ENCODE data around the gene SOWAHA. TPM values are rescaled to one million over a fixed set of nuclear protein-coding genes. Genes with fewer than 3 reads are reported as not detected.

Gene SOWAHA
- total and polyA plus RNA-seq, 2 of the 8 experiments (the other 6 are each of a cell fraction or from before 2014, with no cell fraction given), result 0.09 to 0.11 TPM

DNA sequence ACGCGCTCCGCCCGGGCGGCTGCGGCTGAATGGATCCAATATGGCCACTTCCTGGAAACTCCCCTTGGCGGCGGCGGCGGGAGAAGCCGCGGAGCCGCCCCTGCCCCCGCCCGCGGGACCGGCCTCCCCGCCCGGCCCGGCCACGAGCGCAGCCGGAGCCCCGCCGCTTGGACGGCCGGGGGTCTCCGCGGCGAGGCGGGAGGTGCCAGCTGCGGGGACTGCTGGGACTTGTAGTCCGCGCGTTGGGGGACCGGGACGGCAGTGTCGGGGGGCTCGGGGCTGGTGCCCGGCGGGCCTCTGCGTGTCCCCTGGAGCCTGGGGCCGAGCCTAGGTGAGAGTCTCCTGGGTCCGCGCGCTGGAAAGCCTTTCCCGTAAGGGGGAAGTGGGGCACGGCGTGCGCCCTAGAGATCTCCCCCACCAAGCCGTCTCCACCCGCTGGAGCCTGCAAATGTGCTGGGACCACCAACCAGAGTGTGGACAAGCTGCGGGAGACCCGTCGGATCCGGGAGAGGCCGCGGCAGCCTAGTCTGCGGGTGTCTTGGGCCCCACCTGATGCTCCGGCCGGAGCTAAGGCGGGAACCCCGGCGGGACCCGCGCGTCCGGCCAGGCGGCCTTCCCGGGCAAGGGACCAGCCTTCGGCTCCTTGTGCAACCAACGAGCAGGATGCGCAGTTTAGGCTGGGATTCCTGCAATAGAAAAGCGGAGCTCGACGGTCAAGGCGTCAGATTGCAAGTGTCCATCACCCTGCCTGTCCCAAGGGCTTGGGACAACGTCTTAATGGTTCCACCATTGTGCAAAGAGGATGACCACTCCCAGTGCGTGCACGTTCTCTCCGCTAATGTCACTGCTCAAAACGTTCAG is 35.7 kb upstream of the SOWAHA start, which contains the start of gene SEPTIN8 (continued):
- TF ChIP-seq, protein P1, sequence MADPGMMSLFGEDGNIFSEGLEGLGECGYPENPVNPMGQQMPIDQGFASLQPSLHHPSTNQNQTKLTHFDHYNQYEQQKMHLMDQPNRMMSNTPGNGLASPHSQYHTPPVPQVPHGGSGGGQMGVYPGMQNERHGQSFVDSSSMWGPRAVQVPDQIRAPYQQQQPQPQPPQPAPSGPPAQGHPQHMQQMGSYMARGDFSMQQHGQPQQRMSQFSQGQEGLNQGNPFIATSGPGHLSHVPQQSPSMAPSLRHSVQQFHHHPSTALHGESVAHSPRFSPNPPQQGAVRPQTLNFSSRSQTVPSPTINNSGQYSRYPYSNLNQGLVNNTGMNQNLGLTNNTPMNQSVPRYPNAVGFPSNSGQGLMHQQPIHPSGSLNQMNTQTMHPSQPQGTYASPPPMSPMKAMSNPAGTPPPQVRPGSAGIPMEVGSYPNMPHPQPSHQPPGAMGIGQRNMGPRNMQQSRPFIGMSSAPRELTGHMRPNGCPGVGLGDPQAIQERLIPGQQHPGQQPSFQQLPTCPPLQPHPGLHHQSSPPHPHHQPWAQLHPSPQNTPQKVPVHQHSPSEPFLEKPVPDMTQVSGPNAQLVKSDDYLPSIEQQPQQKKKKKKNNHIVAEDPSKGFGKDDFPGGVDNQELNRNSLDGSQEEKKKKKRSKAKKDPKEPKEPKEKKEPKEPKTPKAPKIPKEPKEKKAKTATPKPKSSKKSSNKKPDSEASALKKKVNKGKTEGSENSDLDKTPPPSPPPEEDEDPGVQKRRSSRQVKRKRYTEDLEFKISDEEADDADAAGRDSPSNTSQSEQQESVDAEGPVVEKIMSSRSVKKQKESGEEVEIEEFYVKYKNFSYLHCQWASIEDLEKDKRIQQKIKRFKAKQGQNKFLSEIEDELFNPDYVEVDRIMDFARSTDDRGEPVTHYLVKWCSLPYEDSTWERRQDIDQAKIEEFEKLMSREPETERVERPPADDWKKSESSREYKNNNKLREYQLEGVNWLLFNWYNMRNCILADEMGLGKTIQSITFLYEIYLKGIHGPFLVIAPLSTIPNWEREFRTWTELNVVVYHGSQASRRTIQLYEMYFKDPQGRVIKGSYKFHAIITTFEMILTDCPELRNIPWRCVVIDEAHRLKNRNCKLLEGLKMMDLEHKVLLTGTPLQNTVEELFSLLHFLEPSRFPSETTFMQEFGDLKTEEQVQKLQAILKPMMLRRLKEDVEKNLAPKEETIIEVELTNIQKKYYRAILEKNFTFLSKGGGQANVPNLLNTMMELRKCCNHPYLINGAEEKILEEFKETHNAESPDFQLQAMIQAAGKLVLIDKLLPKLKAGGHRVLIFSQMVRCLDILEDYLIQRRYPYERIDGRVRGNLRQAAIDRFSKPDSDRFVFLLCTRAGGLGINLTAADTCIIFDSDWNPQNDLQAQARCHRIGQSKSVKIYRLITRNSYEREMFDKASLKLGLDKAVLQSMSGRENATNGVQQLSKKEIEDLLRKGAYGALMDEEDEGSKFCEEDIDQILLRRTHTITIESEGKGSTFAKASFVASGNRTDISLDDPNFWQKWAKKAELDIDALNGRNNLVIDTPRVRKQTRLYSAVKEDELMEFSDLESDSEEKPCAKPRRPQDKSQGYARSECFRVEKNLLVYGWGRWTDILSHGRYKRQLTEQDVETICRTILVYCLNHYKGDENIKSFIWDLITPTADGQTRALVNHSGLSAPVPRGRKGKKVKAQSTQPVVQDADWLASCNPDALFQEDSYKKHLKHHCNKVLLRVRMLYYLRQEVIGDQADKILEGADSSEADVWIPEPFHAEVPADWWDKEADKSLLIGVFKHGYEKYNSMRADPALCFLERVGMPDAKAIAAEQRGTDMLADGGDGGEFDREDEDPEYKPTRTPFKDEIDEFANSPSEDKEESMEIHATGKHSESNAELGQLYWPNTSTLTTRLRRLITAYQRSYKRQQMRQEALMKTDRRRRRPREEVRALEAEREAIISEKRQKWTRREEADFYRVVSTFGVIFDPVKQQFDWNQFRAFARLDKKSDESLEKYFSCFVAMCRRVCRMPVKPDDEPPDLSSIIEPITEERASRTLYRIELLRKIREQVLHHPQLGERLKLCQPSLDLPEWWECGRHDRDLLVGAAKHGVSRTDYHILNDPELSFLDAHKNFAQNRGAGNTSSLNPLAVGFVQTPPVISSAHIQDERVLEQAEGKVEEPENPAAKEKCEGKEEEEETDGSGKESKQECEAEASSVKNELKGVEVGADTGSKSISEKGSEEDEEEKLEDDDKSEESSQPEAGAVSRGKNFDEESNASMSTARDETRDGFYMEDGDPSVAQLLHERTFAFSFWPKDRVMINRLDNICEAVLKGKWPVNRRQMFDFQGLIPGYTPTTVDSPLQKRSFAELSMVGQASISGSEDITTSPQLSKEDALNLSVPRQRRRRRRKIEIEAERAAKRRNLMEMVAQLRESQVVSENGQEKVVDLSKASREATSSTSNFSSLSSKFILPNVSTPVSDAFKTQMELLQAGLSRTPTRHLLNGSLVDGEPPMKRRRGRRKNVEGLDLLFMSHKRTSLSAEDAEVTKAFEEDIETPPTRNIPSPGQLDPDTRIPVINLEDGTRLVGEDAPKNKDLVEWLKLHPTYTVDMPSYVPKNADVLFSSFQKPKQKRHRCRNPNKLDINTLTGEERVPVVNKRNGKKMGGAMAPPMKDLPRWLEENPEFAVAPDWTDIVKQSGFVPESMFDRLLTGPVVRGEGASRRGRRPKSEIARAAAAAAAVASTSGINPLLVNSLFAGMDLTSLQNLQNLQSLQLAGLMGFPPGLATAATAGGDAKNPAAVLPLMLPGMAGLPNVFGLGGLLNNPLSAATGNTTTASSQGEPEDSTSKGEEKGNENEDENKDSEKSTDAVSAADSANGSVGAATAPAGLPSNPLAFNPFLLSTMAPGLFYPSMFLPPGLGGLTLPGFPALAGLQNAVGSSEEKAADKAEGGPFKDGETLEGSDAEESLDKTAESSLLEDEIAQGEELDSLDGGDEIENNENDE (IDR thresholded peaks at IDR 0.05; ENCODE audit: insufficient replicate concordance, low read length), result no peak
- TF ChIP-seq CHD1 (IDR thresholded peaks at IDR 0.05; ENCODE audit: low read depth, low read length) (no peak), HDAC2 (IDR thresholded peaks at IDR 0.05; ENCODE audit: borderline replicate concordance in 1 of 2, low read depth in 2 of 2, low read length in 2 of 2) (no peak), NANOG (IDR thresholded peaks at IDR 0.05; ENCODE audit: insufficient read depth, low read depth, low read length, poor library complexity, severe bottlenecking) (no peak), BACH1 (IDR thresholded peaks at IDR 0.05; ENCODE audit: low read length) (no peak), BCL11A (IDR thresholded peaks at IDR 0.05; ENCODE audit: low read depth in 2 of 2, low read length in 2 of 2) (no peak), JUND (IDR thresholded peaks at IDR 0.05; ENCODE audit: low read length) (no peak), CHD2 (IDR thresholded peaks at IDR 0.05; ENCODE audit: low read length) (no peak), POLR2A (IDR thresholded peaks at IDR 0.05; ENCODE audit: control extremely low read depth in 1 of 2, low read depth in 2 of 2, low read length in 2 of 2) (no peak), GABPA (IDR thresholded peaks at IDR 0.05; ENCODE audit: borderline replicate concordance, insufficient read depth, low read length) (no peak)
